ENCODE results near the gene WNT10A. TPM values are rescaled to one million over a fixed set of nuclear protein-coding genes. Genes with fewer than 3 reads are reported as not detected.

The WNT10A gene
- total RNA-seq, 2 donors from 2014 or later, result 0.11 to 6.1 TPM

DNA sequence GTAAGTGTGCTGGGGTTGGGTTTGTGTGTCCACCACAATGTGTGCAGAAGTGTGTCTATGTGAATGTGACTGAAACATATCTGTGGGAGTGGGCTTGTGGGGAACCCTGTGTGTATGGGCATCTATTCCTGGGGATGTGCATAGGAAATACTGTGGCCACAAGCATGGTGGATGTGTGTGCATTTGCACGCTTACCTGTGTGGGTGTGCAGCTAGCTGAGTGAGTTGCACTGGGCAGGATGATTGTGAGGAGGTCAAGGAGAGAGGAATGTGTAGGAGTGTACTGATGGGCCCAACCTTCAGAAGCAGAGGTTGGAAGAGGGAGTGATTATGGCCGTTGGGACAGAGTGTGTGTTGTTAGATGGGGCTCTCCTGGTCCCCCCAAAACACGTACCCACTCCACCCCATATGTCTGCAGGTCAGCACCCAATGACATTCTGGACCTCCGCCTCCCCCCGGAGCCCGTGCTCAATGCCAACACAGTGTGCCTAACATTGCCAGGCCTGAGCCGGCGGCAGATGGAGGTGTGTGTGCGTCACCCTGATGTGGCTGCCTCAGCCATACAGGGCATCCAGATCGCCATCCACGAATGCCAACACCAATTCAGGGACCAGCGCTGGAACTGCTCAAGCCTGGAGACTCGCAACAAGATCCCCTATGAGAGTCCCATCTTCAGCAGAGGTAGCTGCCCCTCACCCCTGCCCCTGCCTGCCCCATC lies 1.2 kb downstream of the WNT10A start:
- H3K9me3 Mint-ChIP-seq, result no peaks in the 10 kb centered on the region
- peaks cover 5 to 7% of the 10 kb centered on the region in 2 donors for H3K36me3 Mint-ChIP-seq
- no peak for DNase-seq (ENCODE audit: low spot score in 2 of 2)
- no peak overlapping the region for H3K27ac Mint-ChIP-seq
- ATAC-seq, result no peak

DNA sequence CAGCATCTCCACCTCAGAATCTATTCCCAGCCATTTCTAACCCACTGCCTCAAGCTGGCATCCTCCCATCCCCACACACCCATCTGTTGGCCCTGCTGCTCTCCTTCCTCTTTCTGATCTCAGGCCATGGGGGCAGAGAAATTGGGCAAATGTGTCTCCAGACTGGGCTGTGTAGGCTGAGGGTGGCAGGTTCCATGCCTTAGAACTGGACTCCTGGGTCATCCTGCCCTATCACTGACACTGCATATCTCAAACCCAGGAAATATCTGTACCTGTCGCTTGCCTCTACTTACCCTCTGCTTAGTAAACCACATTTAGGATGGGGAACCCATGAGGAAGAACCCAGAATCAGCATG lies 1.8 kb downstream of the WNT10A start:
- peaks cover 5 to 7% of the 10 kb centered on the region in 2 donors for H3K36me3 Mint-ChIP-seq
- H3K9me3 Mint-ChIP-seq, result no peaks in the 10 kb centered on the region
- DNase-seq (ENCODE audit: low spot score in 2 of 2) (no peak), ATAC-seq (no peak)
- H3K27ac Mint-ChIP-seq, result no peak overlapping the region

DNA sequence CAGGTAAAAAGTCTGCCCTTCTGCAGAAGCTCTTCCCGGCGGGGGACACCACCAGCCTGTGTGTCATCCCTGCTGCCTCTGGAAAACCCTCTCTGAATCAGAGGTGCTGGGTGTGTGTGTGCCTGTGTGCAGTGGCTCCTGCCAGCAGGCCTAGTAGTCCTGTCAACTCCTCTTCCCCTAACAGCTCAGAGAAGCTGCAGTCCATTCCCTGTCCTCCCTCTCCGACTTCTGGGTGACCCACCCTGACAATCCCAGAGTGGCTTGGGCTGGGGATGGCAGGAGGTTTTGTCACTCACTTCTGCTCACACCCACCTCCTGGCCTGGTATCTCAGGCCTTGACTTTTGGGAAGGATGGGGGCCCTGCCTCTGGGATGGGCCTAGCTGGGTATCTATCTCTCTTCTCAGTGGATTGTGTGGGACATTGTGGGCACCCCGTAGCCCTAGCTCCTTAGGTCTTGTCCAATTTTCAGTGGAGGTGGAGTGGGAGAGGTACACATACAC lies 2.3 kb downstream of the WNT10A start:
- peak in 1 of 2 donors; percentile 39 for ATAC-seq
- Mint-ChIP-seq H3K36me3 (peaks cover 5 to 7% of the 10 kb centered on the region in 2 donors), H3K27ac (no peak overlapping the region), H3K9me3 (no peaks in the 10 kb centered on the region)
- no peak for DNase-seq (ENCODE audit: low spot score in 2 of 2)

DNA sequence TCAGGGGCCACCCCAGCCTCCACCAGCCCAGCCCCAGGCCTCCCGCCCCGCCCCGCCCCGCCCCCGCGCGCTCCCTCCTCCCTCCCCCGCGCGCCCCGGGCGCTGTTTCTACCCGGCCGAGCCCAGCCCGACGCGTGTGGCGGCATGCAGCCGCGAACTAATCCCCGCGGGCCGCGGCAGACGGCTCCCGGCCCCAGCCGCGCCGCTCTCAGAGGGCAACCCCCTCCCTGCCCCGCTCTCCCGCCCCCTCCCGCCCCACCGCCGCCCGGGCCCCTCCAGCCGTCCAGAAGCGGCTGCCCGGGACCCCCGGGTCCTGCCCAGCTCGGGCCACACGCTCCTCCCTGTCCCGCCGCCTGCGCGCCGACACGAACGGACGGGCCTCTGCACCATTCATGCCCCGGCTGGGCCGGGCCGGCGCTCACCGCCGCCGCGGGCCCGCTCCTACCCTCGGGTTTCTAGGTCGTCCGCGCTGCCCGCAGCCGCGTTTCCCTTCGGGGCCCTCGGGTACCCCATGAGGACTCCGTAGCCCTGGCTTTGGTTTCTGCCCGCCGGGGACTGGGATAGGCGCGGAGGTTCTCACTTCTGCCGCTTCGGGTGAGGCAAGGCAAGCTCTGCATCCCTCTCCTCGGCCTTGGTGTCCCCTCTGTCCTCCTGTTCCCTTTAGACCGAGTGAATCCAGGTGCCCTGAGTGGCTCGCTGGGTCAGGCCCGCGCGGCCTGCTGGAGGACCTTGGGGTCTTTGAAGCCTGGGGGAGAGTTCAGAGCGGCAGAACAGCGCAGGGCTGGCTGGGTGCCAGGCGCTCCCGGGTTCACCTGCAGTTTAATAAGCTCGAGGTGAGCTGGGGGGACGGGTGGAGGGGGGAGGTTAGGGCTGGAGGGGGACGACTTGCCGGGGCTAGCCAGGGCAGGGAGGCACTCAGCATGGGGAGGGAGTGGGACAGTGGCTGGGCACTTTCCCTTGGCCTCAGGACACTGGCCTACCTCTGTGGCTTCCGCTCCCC lies 3.1 kb downstream of the WNT10A start:
- no peak for ATAC-seq
- Mint-ChIP-seq H3K27ac (no peak overlapping the region), H3K36me3 (peaks cover 5 to 7% of the 10 kb centered on the region in 2 donors), H3K9me3 (no peaks in the 10 kb centered on the region)
- no peak for DNase-seq (ENCODE audit: low spot score in 2 of 2)

DNA sequence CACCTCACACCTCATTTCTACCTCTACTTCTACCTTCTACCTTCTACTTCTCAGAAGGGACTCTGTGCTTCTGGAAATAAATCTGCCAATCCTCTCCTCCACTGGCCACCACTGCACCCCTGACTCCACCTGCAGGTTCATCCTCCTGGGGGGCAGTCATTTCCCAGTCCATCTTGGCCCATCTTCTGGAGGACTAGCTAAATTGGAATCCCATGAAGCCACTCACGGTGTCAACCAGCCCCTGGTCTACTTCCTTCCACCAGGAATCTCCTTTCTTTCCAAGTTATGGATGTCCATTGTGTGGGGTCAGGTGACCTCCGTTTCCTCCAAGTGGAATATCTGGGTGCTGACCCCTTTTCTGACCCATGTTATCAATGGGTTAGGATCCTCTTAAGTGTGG lies 3.9 kb downstream of the WNT10A start:
- ATAC-seq, result no peak
- H3K36me3 Mint-ChIP-seq, result peaks cover 5 to 7% of the 10 kb centered on the region in 2 donors
- no peaks in the 10 kb centered on the region for H3K9me3 Mint-ChIP-seq
- DNase-seq (ENCODE audit: low spot score in 2 of 2), result no peak
- no peak overlapping the region for H3K27ac Mint-ChIP-seq

DNA sequence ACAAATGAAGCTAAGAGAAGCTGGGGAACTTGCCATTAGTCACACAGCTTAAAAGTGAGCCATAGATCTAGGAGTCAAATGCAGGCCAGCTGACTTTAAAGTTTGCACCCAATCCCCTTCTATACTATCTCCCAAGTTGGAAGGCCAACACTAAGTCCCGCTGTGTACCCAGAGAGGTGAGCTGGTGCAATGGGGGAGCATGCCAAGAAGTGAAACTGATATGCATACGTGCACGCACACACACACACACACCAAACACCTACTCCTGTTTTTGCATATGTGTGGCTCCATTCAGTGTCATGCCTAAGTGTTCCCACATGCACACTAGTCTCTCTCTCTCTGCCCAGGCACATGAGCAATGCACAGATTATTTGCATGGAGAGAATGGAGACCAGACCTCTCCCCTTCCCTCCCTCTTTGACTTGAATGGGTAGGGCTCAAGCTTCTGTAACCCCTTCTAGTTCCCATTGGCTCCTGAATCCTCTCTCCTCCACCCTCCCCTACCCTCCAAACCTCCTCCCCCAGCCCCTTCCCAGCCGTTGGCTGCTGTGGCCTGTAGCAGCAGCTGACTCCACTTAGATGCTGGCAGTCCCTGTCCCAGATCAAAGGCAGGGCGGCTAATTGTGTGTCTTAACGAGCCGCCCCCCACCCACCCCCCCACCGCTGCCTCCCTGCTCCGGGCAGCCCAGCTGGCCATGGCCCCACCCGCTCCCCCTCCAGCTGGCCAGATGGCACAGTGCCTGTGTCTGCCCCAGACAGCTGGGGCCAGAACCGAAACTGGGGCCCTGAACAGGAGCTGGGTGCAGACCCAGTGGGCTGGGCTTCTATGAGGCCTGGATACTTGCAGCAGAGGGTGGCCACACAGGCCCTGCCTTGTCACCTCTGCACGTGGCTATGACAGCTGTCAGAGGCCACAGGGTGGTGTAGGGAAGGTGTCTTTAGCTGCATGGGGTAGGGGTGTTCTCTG lies 5.6 kb downstream of the WNT10A start:
- no peak for ATAC-seq
- no peak overlapping the region for H3K27ac Mint-ChIP-seq

DNA sequence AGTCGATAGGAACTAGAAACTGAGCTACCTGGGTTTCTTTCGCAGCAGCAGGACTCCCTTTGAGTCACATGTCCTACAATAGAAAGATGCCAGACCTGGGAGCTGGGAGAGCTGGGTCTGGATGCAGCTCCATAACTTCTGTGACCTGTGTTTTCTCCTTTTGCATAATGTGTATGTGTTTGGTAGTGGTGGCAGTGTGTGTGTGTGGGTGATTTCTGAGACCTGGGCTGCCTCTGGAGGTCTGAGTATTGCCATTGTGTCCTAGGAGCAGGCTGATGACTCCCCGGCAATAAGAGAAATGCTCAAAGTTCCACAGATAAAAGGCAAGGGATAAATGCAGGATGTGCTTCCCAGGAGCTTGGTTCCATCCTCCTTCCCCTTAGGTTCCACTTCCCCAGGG lies 6.4 kb downstream of the WNT10A start:
- no peaks in the 10 kb centered on the region for H3K9me3 Mint-ChIP-seq
- no peak overlapping the region for H3K27ac Mint-ChIP-seq
- DNase-seq (ENCODE audit: low spot score in 2 of 2), result no peak
- peaks cover 5 to 7% of the 10 kb centered on the region in 2 donors for H3K36me3 Mint-ChIP-seq
- no peak for ATAC-seq

More for the DNA sequence above, 5.6 kb downstream of the WNT10A start:
- Mint-ChIP-seq H3K9me3 (no peaks in the 10 kb centered on the region), H3K36me3 (peaks cover 5 to 7% of the 10 kb centered on the region in 2 donors)
- no peak for DNase-seq (ENCODE audit: low spot score in 2 of 2)

DNA sequence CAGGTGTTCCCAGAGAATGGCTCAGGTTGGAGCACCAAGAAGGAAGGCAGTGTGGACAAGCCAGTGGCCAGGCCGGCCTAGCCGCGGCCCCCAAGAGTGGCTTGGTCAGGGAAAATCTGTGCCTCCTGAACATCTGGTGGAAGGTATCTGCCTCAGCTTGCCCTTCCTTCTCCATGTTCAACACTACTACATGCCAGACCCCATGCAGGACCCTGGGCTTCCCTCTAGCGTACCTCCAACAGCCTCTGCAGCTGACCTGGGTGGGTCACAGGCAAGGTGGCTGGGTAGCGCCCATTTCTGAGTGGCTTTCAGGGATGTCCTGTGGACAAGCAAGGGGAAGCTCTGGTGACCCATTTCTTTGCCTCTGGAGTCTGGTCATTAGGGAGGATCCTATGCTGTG lies 7.7 kb downstream of the WNT10A start:
- DNase-seq (ENCODE audit: low spot score in 2 of 2) (no peak), ATAC-seq (no peak)
- peaks cover 5 to 7% of the 10 kb centered on the region in 2 donors for H3K36me3 Mint-ChIP-seq
- no peaks in the 10 kb centered on the region for H3K9me3 Mint-ChIP-seq
- H3K27ac Mint-ChIP-seq, result no peak overlapping the region

DNA sequence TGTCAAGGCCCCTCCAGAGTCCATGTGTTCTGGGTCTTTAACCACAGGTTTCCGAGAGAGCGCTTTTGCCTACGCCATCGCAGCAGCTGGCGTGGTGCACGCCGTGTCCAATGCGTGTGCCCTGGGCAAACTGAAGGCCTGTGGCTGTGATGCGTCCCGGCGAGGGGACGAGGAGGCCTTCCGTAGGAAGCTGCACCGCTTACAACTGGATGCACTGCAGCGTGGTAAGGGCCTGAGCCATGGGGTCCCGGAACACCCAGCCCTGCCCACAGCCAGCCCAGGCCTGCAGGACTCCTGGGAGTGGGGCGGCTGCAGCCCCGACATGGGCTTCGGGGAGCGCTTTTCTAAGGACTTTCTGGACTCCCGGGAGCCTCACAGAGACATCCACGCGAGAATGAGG lies 9.3 kb downstream of the WNT10A start:
- ATAC-seq (no peak), DNase-seq (ENCODE audit: low spot score in 2 of 2) (peak in 1 of 2 donors; percentile 54)
- no peaks in the 10 kb centered on the region for H3K9me3 Mint-ChIP-seq
- peaks cover 0 to under 1% of the 10 kb centered on the region in 2 donors for H3K36me3 Mint-ChIP-seq
- H3K27ac Mint-ChIP-seq, result no peak overlapping the region

DNA sequence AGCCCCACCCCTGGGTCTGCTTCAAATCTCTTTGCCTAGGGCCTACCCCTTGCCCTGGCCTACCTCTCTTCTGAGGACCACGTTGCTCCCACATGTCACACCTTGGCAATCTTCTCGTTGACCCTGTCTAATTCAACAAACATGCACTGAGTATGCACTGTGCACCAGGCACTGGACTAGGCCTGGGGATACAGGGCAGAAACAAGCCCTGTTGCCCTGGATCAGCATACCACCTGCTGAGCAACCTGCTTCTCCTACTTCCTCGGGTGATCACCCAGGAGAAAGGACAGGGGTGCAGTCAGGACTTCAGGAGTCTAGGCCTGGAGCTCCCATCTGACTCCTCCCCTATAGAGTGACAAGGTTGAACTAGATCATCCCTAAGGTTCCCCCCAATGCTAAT lies 9.7 kb downstream of the WNT10A start:
- ATAC-seq (no peak), DNase-seq (ENCODE audit: low spot score in 2 of 2) (peak in 1 of 2 donors; percentile 44)
- Mint-ChIP-seq H3K9me3 (no peaks in the 10 kb centered on the region), H3K36me3 (no peaks in the 10 kb centered on the region), H3K27ac (no peak overlapping the region)

DNA sequence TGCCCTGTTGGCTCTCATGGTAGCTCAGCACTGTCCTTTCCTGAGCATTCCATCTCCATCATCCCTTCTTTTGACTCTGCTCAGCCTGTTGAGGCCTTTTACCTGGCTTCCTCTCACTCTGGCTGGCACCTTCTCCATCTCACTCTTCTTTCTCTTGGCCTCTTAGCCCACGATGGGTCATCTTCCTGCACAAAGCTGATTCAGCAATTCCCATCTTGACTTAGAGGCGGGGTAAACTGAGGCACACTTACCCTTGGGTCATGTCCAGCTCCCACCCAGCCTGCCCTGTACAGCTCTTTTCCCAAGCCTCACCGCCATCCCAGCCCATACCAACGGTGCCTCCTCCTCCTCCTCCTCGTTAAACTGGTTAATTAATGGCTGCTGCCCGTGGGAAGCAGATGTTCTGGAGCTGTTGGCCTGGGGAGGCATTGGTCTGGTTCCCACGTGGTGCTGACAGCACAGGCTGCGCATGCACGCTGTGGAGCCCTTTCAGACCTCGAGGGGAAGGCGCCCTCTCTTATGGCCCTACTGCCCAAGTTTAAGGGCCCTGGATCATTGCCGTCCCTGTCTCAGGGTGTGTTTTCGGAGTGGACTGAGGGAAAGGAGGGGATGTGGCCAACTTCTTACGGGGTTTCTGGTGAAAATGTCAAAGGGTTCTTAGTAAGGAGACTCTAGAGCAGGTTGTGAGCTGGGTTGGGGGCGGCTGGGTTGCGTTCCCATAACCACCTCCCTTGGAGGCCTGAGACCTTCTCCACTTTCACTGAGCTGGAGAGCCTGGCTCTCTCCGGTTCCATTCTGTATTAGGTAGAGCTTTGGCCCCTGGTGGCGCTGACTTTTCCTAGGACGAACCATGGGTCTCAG lies 10.9 kb downstream of the WNT10A start:
- H3K36me3 Mint-ChIP-seq, result no peaks in the 10 kb centered on the region

DNA sequence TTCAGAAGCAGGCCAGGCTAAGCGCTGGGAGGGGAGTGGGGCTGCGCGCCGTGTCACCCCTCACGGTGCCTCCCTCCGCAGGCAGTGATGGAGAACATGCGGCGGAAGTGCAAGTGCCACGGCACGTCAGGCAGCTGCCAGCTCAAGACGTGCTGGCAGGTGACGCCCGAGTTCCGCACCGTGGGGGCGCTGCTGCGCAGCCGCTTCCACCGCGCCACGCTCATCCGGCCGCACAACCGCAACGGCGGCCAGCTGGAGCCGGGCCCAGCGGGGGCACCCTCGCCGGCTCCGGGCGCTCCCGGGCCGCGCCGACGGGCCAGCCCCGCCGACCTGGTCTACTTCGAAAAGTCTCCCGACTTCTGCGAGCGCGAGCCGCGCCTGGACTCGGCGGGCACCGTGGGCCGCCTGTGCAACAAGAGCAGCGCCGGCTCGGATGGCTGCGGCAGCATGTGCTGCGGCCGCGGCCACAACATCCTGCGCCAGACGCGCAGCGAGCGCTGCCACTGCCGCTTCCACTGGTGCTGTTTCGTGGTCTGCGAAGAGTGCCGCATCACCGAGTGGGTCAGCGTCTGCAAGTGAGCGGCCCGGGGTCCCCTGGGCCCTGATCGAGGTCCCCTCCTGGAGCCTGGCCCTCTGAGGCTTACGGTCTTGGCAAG lies 12.2 kb downstream of the WNT10A start:
- Mint-ChIP-seq H3K27ac (peak overlapping the region; percentile 27 to 80), H3K36me3 (no peaks in the 10 kb centered on the region), H3K9me3 (no peaks in the 10 kb centered on the region)
- DNase-seq (ENCODE audit: low spot score in 2 of 2) (peak; percentile 77 to 92), ATAC-seq (peak; percentile 61 to 68)

More for the DNA sequence above, 10.9 kb downstream of the WNT10A start:
- Mint-ChIP-seq H3K27ac (no peak overlapping the region), H3K9me3 (no peaks in the 10 kb centered on the region)
- ATAC-seq (no peak), DNase-seq (ENCODE audit: low spot score in 2 of 2) (peak in 1 of 2 donors; percentile 47)

DNA sequence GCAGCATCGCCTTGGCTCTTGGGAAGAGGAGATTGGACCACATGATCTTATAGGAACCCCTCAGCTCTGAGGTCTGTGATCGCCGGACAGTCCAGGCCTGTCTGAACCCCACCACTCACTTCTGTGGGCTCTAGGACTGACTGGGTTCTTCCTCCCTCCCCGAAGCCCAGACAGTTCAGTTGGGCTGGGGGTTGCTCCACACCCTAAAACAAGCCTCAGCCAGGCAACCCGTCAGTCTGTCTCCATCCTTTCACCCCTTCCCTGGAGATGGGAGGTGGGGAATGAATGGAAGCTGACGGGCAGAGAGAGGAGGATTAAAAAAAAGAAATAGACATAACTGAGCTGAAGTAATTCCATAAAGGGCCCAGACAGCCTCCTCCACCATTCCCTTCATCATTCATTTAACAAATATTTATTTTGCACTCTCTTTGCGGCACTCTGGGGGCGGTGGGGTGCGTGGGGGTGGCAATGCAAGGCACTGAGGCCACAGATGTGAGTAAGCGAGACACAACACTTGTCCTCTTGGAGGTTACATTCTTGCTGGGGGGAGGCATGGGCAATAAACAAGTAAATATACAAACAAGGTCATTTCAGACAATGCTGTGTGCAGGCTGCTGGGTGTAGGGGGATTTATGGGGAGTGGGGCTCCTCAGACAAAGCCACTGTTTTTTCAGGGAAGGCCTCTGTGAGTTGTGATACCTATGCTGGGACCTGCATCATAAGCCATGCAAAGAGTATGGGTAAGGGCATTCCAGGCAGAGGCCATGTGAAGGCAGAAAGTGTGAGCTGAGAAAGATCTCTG lies 12.9 kb downstream of the WNT10A start:
- H3K27ac Mint-ChIP-seq, result peak overlapping the region; percentile 27 to 80
- DNase-seq (ENCODE audit: low spot score in 2 of 2), result no peak
- no peaks in the 10 kb centered on the region for H3K36me3 Mint-ChIP-seq
- H3K9me3 Mint-ChIP-seq, result no peaks in the 10 kb centered on the region
- no peak for ATAC-seq

DNA sequence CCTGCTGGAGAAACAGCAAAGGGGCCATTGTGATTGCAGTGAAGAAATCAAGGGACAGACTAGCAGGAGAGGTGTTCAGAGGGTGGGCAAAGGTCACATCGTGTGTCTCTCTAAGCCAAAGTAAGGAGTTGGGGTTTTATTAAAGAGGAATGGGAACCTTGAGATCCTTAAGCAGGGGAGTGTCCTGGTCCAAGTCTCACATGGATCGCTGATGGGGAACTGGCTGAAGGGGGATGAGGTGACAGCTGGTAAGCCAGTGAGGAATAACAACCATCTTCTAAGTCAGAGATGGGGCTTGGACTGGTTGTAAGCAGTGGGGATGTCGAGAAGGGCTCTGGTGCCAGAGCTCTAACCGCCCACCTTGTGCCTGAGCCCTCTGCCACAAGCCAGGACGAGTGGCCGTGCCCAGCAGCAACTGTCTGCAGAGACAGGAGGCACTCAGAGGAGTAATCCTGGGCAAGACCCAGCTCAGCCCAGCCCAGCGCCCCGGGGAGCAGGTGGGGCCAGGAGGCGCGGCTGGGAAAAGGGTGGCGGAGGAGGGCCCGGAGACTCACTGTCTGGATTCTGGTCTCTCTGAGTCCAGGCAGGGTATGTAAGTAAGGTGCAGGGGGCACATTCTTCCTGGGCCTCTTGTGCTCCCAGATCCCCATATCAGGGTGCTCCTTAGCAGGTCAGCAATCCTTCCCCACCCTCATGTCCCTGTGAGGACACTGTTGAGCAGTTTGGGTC lies 13.7 kb downstream of the WNT10A start:
- Mint-ChIP-seq H3K36me3 (no peaks in the 10 kb centered on the region), H3K27ac (no peak overlapping the region), H3K9me3 (no peaks in the 10 kb centered on the region)
- no peak for DNase-seq (ENCODE audit: low spot score in 2 of 2)
- no peak for ATAC-seq
